Frontal cortex (tissue), 4 donors: ENCODE results near the gene OSBPL10. TPM values are rescaled to one million over a fixed set of nuclear protein-coding genes. Genes with fewer than 3 reads are reported as not detected.

Experiments used
- DNase-seq, 2 donors: peaks; one replicate each; pipeline ENCODE4 v3.0.0; 2012; ENCODE audit warnings: low spot score in 2 of 2
- FAIRE-seq: peaks from 2 replicates; lab custom pipeline; 2012; peaks lifted over from hg19 to GRCh38; lab: Jason Lieb, UNC
- total RNA-seq: library from RNA; depleted of rRNA; stranded (reverse); fragments of >200 nt; gene quantifications from one replicate; pipeline ENCODE4 v1.2.3, GENCODE V29; 2014
- donor health status: control.
- donor health status: control.
- donor health status: control.

The OSBPL10 gene
- total RNA-seq, 1 donor from 2014 or later = 9.0 TPM

DNA sequence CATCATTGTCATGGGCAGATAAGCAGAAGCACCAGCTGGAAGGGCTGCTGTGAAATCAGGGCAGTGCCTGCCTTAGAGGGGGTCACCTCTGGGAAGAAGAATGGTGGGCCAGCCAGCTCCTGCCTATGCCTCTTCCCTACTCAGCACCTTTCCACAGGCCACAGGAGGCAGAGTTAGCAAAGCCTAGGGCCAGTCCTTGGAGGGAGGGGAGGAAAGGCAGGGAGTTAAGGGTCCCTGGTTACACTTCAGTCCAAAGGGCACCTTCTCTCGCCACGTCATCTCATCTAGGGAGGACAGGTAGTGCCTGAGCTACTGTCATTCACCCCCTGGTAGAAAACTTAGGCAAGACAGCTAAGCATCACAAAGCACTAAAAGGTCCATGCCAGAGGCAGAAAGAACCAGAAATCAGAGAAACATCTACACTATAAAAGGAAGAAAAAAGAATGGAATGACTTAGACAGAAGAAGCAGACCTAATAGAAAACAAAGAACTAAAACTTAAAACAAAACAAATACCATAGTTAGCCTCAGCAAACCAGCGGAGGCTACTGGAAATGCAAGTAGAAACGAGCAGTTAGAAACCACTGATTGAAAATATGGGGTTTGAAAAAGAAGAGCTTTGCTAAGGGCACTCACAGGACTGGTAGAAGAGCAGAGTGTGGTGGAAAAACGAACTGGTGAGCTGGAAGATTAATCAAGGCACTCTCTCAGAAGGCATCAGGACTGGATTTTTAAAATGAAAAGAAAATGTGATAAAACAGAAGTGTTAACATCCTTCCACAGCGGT lies 84.2 kb downstream of the OSBPL10 start:
- no peak for FAIRE-seq
- DNase-seq = no peak

- DNase-seq (no peak), FAIRE-seq (no peak)
These were observed 85.0 kb downstream of the OSBPL10 start for GRCh38 chr3:31896026-31896425.

GRCh38 chr3:31895471-31895870 lies 85.6 kb downstream of the OSBPL10 start:
- DNase-seq = no peak
- no peak for FAIRE-seq

GRCh38 chr3:31892916-31893573 lies 88.0 kb downstream of the OSBPL10 start:
- FAIRE-seq (no peak), DNase-seq (no peak)

DNA sequence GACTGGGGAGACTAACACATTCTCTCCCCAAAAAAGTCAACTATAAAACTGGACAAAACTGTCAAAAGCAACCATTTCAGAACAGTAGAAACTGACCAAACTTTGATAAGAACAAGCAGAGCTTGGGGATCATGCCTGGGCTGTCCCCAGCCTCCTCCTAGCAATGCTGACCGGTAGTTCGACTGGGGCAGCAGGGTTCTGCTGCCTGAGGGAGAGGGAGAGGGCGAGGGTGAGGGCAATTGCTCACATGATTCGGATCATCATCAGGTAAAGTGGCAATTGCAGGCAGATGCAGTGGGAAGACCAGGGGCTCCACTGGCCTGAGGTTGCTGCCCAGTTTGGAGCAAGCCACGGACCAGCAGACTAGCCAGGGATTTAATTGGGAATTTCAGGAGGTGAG lies 88.6 kb downstream of the OSBPL10 start:
- FAIRE-seq = no peak
- no peak for DNase-seq

DNA sequence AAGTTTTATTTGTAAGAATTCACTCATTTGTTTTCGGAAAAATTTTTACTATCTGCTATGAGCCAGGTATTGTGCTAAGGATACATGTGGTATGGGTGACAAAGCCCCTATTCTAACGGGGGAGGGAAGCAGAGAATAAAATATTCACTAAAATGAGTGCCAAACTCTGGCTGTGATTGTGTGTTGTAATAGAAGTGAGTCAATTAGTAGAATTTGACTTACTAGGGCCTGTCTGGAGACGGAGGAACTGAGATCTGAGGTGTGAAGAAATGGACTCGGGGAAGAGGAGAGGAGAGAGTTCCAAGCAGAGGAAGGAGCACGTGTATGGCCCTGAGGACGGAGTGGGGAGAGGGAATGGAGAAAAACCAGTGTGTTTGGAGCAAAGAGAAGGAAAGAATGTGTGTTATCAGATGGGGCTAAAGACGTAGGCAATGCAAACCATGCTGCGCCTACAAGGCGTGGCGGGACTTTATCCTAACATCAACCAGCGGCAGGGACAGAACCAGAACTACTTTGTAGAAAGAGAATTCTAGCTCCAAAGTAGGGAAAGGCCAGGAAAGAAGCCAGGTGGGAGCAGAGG lies 89.1 kb downstream of the OSBPL10 start:
- DNase-seq (no peak), FAIRE-seq (no peak)

GRCh38 chr3:31890742-31891469 lies 90.2 kb downstream of the OSBPL10 start:
- DNase-seq = no peak
- FAIRE-seq = no peak

GRCh38 chr3:31890007-31890406 lies 91.1 kb downstream of the OSBPL10 start:
- FAIRE-seq (no peak), DNase-seq (no peak)

DNA sequence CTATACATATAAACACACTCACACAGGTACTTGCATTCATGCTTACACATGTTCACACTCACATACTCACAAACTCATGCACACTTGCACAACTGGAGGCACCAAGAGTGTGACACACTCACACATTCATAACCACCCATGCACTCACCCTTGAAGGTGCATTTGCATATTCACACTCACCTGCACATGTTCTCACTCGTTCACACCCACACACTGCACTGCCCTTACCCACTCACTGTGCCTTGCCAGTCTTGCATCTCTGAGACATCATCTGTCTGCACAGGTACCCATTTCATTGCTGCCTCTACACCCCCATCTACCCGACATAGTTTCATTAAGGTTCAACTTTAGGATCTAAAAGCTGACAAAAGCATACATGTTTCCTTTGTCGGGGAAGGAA lies 95.8 kb downstream of the OSBPL10 start:
- DNase-seq (no peak), FAIRE-seq (no peak)

DNA sequence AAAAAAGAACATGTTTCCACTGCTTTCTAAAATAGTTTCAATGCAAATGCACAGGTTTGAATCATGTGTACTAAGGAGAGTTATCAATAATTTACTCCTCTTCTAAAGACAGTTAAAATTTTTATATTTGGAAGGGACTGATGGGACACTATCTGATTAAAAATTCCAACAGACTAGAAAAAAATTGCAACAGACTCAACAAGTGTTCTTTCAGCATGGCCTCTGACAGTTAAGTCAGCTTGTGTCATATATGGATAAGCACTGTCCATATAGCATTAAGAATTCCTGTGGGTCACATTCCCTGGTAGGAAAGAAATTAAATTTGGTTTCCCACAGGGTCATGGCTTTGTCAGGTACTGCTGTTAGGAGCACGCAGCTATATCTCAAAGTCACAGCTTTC lies 96.8 kb downstream of the OSBPL10 start:
- no peak for FAIRE-seq
- no peak for DNase-seq

- no peak for DNase-seq
- FAIRE-seq = no peak
These were observed 98.2 kb downstream of the OSBPL10 start for GRCh38 chr3:31882895-31883294.

- DNase-seq = no peak
- FAIRE-seq = no peak
These were observed 98.6 kb downstream of the OSBPL10 start for GRCh38 chr3:31882431-31882830.

GRCh38 chr3:31880482-31881078 lies 100.5 kb downstream of the OSBPL10 start:
- FAIRE-seq (no peak), DNase-seq (no peak)

DNA sequence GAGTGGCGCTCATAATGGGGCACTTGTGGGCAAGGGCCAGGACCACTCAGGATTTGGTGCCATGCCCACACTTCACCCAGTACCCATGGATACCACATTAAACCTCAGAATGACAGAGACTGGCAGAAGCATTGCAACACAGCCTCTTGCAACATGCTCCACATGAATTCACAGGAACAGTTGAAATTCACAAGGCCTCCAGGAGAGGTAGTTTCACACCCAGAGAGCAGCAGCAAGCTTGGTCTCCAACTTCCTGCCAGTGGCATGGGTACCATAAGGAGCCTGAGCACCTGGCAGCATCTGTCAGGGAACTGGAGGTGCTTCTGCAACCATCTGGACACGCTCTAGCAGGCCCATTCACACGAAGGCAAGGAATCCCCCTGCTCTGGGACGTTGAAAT lies 101.0 kb downstream of the OSBPL10 start:
- DNase-seq (no peak), FAIRE-seq (no peak)

- no peak for FAIRE-seq
- no peak for DNase-seq
These were observed 101.7 kb downstream of the OSBPL10 start for GRCh38 chr3:31879365-31879764.

DNA sequence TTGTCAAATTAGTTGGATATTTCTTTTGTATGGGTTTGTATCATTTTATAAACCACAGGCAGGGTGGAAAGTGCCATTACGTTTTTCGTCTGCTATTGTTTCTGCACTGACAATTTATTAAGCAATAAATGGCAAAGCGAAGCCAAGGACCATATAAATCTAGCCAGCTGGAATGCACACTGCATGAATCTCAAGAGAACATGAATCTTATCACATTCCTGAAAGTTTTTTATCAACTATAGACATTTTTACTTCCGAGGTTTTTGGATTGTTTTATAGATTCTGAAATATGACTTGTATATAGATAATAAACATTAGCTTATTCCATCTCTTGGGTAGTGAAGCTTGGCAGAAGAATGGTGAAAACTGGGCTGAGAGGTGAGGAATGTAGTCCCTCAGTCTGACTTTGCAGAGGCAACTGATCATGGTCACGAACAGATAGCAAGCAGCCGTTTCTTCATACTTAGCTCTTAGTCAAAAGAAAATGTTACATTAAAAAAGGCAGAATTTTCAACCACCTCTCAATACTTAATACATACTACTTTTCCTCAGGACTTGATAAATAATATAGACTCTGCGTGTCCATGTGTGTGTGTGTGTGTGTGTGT lies 102.7 kb downstream of the OSBPL10 start:
- no peak for FAIRE-seq
- DNase-seq = no peak

DNA sequence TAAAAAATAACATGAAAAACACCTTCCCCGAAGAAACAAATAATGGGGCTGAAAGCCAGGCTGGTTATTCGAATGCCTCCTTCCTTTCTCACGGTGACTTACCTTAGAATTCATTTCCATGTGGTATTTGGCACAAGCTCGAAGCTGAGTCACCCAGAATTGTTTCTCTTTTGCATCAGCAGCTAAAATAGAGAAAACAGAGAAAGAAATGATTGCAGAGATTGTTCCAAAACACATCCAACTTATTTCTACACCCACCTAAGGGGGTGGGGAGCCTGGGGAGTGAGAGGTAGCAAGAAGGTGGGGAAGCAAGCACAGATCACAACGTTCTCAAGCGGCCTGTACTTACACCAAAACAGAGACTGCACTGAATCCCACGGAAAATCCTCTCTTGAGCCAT lies 104.7 kb downstream of the OSBPL10 start:
- no peak for FAIRE-seq
- DNase-seq = no peak

- no peak for DNase-seq
- FAIRE-seq = no peak
These were observed 105.6 kb downstream of the OSBPL10 start for GRCh38 chr3:31875437-31875836.

DNA sequence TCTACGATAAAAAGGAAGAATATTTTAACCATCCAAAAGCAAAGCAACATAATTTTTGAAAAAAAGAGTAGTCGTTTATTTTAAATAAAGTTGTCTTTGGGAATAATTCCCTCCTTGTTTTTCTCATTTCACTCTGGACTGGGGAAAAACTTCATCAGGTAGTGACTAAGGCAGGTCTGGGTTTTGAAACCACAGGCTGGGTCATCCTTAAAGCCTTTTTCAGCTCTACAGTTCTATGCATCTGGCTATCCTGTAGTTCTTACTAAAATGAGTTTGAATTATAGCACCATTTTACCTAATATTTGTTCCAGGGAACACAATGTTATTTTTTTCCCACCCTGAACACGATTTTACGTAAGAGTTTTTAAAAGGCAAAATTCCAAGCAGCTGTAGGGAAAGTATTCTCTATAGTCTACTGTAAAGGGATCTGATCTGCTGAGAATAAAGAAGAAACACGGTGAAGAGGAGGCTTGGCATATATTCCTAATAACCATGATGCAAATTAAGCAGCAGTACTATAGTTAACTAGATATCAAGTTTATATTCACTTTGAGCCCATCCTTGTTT lies 107.7 kb downstream of the OSBPL10 start:
- DNase-seq (no peak), FAIRE-seq (no peak)
